WTC11 (cell line): ENCODE results near the gene CBY3.

Source experiments
- NR3C1 ChIP-seq: sonication (generic); formaldehyde crosslinking; conservative IDR thresholded peaks from 2 replicates; pipeline ENCODE4 v1.8.1; 2023; ENCODE audit warnings: low read depth, mild to moderate bottlenecking, missing genetic modification reagents
- TF ChIP-seq, protein P1 (sequence below): fragments of 200-600 bp; IDR thresholded peaks from 2 replicates; pipeline ENCODE4 v1.8.0; 2022; ENCODE audit warnings: antibody characterized with exemption

DNA sequence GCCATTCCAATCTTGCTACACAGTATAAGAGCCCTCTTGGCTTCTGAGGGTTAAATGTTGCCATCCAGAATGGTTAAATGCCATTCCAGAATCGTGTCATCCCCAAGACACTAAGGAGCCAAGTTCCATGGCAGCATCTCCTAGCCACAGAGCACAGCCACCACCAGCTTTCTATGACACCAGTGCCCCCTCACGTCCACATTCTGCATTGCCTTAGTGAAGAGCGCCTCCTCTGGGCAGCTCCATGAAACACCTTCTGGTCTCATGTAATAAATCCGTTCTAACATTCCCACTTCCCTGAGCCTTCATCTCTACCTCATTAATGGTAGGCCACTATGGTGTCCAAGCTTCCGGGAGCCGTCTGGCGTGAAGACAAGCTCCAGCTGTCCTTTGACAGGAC, 12.4 kb downstream of the CBY3 start:
- TF ChIP-seq, protein P1, sequence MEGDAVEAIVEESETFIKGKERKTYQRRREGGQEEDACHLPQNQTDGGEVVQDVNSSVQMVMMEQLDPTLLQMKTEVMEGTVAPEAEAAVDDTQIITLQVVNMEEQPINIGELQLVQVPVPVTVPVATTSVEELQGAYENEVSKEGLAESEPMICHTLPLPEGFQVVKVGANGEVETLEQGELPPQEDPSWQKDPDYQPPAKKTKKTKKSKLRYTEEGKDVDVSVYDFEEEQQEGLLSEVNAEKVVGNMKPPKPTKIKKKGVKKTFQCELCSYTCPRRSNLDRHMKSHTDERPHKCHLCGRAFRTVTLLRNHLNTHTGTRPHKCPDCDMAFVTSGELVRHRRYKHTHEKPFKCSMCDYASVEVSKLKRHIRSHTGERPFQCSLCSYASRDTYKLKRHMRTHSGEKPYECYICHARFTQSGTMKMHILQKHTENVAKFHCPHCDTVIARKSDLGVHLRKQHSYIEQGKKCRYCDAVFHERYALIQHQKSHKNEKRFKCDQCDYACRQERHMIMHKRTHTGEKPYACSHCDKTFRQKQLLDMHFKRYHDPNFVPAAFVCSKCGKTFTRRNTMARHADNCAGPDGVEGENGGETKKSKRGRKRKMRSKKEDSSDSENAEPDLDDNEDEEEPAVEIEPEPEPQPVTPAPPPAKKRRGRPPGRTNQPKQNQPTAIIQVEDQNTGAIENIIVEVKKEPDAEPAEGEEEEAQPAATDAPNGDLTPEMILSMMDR, result peak; percentile 88
- no peak for TF ChIP-seq NR3C1 (CRISPR knock-in tag)
